Upper lobe of right lung (tissue), 1 donor: ENCODE results near the gene TRIM7. TPM values are rescaled to one million over a fixed set of nuclear protein-coding genes. Genes with fewer than 3 reads are reported as not detected.
A peak's percentile ranks its signal among the peaks of the same experiment; 100 is the strongest.
"Not testable (repeated sequence)": the region's sequence is repeated elsewhere in the genome, so short reads cannot be mapped to it uniquely, and the experiment has no call there.

Experiments
- ATAC-seq: fragments of 200-7000 bp; cut with Tn5 transposase; one replicate; pipeline ENCODE4 v1.9.1; 2020; ENCODE audit warnings: mild to moderate bottlenecking, moderate library complexity
- DNase-seq: peaks from one replicate; pipeline ENCODE4 v3.0.0-alpha.2; 2020
- H3K27ac ChIP-seq: fragments of 200-600 bp; one replicate; pipeline ENCODE4 v1.8.0; 2022
- H3K27me3 ChIP-seq: fragments of 200-600 bp; one replicate; pipeline ENCODE4 v1.8.0; 2022; ENCODE audit warnings: mild to moderate bottlenecking
- H3K36me3 ChIP-seq: fragments of 200-600 bp; one replicate; pipeline ENCODE4 v1.8.0; 2022
- H3K4me1 ChIP-seq: fragments of 200-600 bp; one replicate; pipeline ENCODE4 v1.8.0; 2022
- H3K4me3 ChIP-seq: fragments of 200-600 bp; one replicate; pipeline ENCODE4 v1.8.0; 2022; ENCODE audit warnings: mild to moderate bottlenecking
- H3K9me3 ChIP-seq: fragments of 200-600 bp; one replicate; pipeline ENCODE4 v1.8.0; 2022
- CTCF ChIP-seq: fragments of 200-600 bp; IDR thresholded peaks from one replicate; pipeline ENCODE4 v1.8.0; 2022; ENCODE audit warnings: antibody characterized with exemption
- intact Hi-C: fragments of 100-400 bp; cut with DNase I; formaldehyde crosslinking; loops from one replicate; pipeline ENCODE4 v1.11.0; 2022
- total RNA-seq: library from RNA; stranded (reverse); fragmentation: NEBNext Ultra II Directional; extraction: Animal tissue kit (Norgen Biotek cat#: 25700); gene quantifications from one replicate; pipeline ENCODE4 v1.2.1, GENCODE V29; 2021
- donor health status: DM: no; HTN: yes; CAD: no; lungs with severe emphysema.

TRIM7 gene
- total RNA-seq, 1 donor from 2014 or later = 4.9 TPM

GRCh38 chr5:181186022-181186421, 19.0 kb downstream of the TRIM7 start:
- DNase-seq = no peak
- no peaks in the 10 kb centered on the region for H3K4me1 ChIP-seq
- H3K9me3 ChIP-seq = no peaks in the 10 kb centered on the region
- H3K36me3 ChIP-seq = no peaks in the 10 kb centered on the region
- no peak for TF ChIP-seq CTCF
- H3K4me3 ChIP-seq = no peak overlapping the region
- H3K27ac ChIP-seq = no peak overlapping the region
- intact Hi-C loops = no loop called here
- no peak for ATAC-seq
- H3K27me3 ChIP-seq = no peaks in the 10 kb centered on the region

DNA sequence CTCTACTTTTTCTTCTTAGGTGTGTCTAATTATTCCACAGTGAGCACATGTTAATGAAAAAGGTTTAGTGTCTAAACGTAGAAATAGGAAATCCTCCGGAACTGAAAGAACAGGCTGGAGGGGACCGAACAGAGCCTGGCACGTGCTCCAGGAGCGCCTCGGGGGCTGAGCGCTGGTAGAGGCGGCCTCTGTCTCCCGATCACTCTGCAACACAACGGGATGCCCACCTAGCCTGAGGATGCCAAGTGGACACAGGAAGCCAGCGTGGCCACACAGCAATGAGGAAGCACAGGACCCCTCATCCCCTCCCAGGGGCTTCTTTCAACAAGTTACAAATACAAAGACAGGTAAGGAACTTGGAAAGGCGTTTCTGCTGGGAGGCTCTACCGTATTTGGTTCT, 19.4 kb downstream of the TRIM7 start:
- DNase-seq = no peak
- H3K27ac ChIP-seq = no peak overlapping the region
- intact Hi-C loops = no loop called here
- no peak overlapping the region for H3K4me3 ChIP-seq
- no peak for TF ChIP-seq CTCF
- H3K4me1 ChIP-seq = no peaks in the 10 kb centered on the region
- H3K36me3 ChIP-seq = no peaks in the 10 kb centered on the region
- ATAC-seq = no peak
- H3K9me3 ChIP-seq = no peaks in the 10 kb centered on the region
- H3K27me3 ChIP-seq = no peaks in the 10 kb centered on the region

DNA sequence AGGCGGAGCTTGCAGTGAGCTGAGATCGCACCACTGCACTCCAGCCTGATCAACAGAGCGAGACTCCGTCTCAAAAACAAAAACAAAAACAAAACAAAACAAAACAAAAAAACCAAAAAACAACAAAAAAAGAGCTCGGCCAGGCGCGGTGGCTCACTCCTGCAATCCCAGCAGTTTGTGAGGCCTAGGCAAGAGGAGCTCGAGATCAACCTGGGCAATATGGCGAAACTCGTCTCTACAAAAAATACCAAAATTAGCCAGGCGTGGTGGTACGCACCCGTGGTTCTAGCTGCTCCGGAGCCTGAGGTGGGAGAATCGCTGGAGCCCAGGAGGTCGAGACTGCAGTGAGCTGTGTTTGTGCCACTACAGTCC, 20.2 kb downstream of the TRIM7 start:
- TF ChIP-seq CTCF = no peak
- no peak for DNase-seq
- Histone ChIP-seq H3K9me3 (no peaks in the 10 kb centered on the region), H3K4me3 (peak overlapping the region; percentile 57), H3K27me3 (no peaks in the 10 kb centered on the region), H3K36me3 (no peaks in the 10 kb centered on the region), H3K4me1 (no peaks in the 10 kb centered on the region), H3K27ac (no peak overlapping the region)
- no peak for ATAC-seq
- intact Hi-C loops = no loop called here

GRCh38 chr5:181182651-181183050, 22.3 kb downstream of the TRIM7 start:
- H3K36me3 ChIP-seq = no peaks in the 10 kb centered on the region
- H3K4me3 ChIP-seq = no peak overlapping the region
- no peaks in the 10 kb centered on the region for H3K4me1 ChIP-seq
- ATAC-seq (no peak), DNase-seq (no peak)
- no peaks in the 10 kb centered on the region for H3K27me3 ChIP-seq
- TF ChIP-seq CTCF = no peak
- H3K27ac ChIP-seq = no peak overlapping the region
- intact Hi-C loops = no loop called here
- H3K9me3 ChIP-seq = no peaks in the 10 kb centered on the region

GRCh38 chr5:181181650-181182565, 23.1 kb downstream of the TRIM7 start:
- ATAC-seq = peak; percentile 91
- Histone ChIP-seq H3K9me3 (no peaks in the 10 kb centered on the region), H3K27me3 (no peaks in the 10 kb centered on the region), H3K27ac (no peak overlapping the region), H3K4me3 (no peak overlapping the region), H3K4me1 (no peaks in the 10 kb centered on the region), H3K36me3 (no peaks in the 10 kb centered on the region)
- TF ChIP-seq CTCF = peak; percentile 74
- DNase-seq = peak; percentile 83
- intact Hi-C loops = no loop called here

- H3K9me3 ChIP-seq, H3K4me1 ChIP-seq, ATAC-seq, DNase-seq, H3K36me3 ChIP-seq, H3K4me3 ChIP-seq, H3K27ac ChIP-seq, intact Hi-C loops: not testable (repeated sequence)
- peaks cover 32% of the 10 kb centered on the region for H3K27me3 ChIP-seq
Measured at GRCh38 chr5:181177559-181177958, 27.4 kb downstream of the TRIM7 start.
